Heart left ventricle (tissue), 13 donors: ENCODE results near the gene ZNF618.

Source experiments
- POLR2A ChIP-seq, 2 donors: fragments of 450-650 bp; IDR thresholded peaks; one replicate each; pipeline ENCODE4 v1.6.1; 2017; ENCODE audit warnings: antibody characterized with exemption in 2 of 2, mild to moderate bottlenecking in 2 of 2, moderate library complexity in 2 of 2
- TF ChIP-seq, protein P1 (sequence below), 12 donors: fragments of 200-600 bp; sonication (generic) in 4 of 12; IDR thresholded peaks; one replicate each; pipeline versions ENCODE4 v1.5.0 to v1.8.0; 2018 to 2022; ENCODE audit warnings: antibody characterized with exemption in 12 of 12, mild to moderate bottlenecking in 5 of 12
- donor health status: ischemic (EF 13 %, LVEDD 7.1; RV severe dilation, severe dysfunction).
- donor health status: DM: no; HTN: yes; CAD: no.
- donor health status: DM: no; HTN: no; CAD: no.
- donor health status: ischemic (EF 25% LVEDD 6.9; RV normal size, moderate dysfunction).
- donor health status: ischemic (EF 25% LVEDD 5.7; RV mildly dilated, moderate dysfunction).
- donor health status: ischemic (EF 35%, LVEDD 5.7; RV mildly dilated, moderate dysfunction).
- donor health status: nonischemic (EF 11% LVEDD 7.7; RV severe dilation, severe dysfunction).
- donor health status: DM: yes; HTN: yes; CAD: no.
- donor health status: PGD.
- donor health status: ischemic (EF 29% LVEDD 5.4; RV normal size, mild dysfunction).
- donor health status: nonischemic (EF 23%, LVEDD 6.1; RV moderate dilation, normal function).

DNA sequence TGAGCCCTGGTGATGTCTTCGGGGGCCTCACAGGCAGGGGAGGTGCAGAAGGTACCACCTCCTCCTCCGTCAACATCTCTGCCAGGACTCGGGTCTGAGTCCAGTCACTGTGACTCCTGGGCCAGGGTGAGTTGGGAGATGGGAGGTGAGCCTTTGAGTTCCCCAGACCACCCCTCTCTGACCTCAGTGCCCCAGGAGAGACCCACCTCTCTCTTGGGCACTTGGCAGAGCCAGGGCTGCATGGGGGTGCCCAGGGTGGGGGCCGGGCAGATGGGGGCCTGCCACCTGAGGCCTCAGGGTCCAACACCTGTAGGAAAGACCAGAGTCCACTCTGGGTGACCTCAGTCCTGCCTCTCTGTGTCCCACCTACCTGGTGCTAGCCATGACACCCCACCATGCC, 216.2 kb downstream of the ZNF618 start:
- TF ChIP-seq, protein P1, sequence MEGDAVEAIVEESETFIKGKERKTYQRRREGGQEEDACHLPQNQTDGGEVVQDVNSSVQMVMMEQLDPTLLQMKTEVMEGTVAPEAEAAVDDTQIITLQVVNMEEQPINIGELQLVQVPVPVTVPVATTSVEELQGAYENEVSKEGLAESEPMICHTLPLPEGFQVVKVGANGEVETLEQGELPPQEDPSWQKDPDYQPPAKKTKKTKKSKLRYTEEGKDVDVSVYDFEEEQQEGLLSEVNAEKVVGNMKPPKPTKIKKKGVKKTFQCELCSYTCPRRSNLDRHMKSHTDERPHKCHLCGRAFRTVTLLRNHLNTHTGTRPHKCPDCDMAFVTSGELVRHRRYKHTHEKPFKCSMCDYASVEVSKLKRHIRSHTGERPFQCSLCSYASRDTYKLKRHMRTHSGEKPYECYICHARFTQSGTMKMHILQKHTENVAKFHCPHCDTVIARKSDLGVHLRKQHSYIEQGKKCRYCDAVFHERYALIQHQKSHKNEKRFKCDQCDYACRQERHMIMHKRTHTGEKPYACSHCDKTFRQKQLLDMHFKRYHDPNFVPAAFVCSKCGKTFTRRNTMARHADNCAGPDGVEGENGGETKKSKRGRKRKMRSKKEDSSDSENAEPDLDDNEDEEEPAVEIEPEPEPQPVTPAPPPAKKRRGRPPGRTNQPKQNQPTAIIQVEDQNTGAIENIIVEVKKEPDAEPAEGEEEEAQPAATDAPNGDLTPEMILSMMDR (IDR thresholded peaks at IDR 0.05) = no peak
- TF ChIP-seq POLR2A (IDR thresholded peaks at IDR 0.05) = no peak
